NCI-H2029 treated with DMSO at 0.1 percent for 48 hours (cell line): ENCODE measurements around the gene DLG1.
"Not testable (repeated sequence)": the region's sequence is repeated elsewhere in the genome, so short reads cannot be mapped to it uniquely, and the experiment has no call there.

ENCODE experiments used
- DNase-seq: peaks from one replicate; lab custom pipeline; 2025; lab: John Stamatoyannopoulos, UW

The DLG1 gene

DNA sequence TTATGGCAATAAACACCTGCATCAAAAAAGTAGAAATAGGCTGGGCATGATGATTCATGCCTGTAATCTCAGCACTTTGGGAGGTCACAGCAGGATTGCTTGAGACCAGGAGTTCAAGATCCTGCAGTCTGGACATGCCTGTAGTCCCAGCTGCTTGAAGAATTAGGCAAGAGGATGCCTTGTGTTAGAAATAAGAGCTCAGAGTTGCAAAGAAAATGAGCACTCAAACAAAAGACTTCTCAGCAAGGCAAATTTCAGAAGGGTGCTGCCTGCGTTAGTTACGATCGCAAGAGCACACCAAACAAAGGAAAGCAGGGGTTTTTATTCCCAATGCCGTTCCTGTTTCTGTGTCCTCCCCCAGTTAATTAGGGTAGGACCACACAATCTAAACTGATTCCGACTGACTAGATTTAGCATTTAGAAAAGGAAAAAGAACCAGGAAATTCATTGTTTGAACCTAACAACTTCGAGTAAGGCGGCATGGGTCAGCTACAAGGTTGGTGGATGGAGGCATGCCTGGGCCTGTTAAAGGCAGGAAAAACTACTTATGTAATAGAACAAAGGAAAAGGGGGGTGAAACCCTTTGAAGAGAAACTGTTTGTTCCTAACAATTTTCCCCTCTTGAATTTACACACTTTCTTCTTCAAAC, 55.5 kb downstream of the DLG1 start:
- no peak for DNase-seq

DNA sequence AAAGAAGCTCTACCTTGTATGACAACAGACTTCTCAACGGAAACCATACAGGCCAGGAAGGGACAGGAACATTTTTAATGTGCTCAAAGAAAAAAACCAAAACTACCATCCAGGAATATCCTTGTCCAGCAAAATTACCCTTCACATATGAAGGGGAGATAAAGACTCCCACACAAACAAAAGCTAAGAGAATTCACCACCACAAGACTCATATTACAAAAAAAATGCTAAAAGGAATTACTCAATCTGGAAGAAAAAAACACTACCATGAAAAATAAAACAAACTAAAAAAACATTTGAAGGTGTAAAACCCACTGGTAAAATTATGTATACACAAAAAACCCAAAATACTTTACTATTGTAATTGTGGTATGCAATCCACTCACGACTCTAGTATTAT, 57.2 kb downstream of the DLG1 start:
- DNase-seq: no peak

DNA sequence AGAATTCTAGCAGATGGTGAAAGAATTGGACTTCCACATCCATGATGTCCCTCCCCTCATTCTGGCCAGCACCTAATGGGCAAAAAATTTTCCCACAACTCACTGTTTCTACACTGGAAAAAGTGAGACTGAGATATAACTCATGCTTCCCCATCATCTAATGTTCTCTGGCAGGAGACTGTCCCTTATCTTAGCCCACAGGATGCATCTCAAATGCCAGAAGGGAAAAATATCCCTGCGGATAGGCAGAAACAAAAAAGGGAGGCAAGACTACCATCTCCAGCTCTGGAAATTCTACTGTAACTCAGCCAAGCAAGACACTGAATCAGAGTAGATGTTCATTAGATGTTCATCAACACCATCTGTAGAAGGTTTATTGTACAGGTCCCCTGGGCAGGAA, 58.6 kb downstream of the DLG1 start:
- no peak for DNase-seq

DNA sequence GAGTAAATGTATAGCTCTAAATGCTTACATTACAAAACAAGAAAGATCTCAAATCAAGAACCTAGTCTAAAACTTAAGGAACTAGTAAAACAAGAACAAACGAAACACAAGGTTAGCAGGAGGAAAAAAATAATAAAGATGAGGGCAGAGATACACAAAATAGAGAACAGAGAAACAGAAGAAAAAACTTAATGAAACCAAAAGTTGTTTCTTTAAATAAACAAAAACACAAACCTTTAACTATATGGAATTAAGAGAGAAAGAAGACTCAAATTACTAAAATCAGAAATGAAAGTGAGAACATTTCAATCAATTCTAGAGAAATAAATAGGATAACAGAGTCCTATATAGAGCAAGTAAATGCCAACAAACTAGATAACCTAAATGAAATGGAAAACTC, 59.6 kb downstream of the DLG1 start:
- DNase-seq: no peak

DNA sequence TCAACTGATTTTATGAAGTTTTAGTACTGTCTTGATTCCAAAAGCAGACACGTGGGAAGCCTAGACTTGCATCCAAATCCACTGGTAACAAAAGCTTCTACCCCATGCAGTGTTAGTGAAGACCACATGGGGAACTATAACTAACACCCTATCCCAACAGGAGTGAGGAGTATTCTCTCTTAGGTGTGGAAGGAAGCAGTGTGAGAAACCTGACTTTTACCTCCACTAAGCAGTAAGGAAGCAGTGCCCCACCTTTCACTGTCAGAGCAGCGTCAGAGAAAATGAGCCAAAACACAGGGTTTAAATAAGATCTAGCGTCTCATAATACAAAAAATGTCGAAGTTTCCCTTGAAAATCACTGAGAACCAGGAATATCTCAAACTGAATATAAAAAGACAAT, 60.5 kb downstream of the DLG1 start:
- no peak for DNase-seq

DNA sequence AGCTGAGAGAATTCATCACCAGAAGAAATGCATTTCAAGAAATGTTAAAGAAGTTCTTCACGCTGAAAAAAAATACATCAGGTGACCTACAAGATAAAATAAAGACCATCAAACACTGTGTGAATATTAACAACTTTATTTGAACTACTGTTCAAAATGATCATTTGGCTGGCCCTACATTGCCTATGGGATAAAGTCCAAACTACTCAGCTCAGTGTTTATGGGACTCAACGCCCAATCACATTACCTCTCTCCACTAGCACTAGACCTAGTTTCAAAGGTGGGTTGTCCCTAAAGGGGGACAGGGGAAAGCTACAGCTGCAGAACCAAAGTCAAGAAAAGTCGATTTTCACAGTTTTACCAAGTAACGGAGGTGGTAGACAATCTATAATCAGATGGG, 62.0 kb downstream of the DLG1 start:
- no peak for DNase-seq

DNA sequence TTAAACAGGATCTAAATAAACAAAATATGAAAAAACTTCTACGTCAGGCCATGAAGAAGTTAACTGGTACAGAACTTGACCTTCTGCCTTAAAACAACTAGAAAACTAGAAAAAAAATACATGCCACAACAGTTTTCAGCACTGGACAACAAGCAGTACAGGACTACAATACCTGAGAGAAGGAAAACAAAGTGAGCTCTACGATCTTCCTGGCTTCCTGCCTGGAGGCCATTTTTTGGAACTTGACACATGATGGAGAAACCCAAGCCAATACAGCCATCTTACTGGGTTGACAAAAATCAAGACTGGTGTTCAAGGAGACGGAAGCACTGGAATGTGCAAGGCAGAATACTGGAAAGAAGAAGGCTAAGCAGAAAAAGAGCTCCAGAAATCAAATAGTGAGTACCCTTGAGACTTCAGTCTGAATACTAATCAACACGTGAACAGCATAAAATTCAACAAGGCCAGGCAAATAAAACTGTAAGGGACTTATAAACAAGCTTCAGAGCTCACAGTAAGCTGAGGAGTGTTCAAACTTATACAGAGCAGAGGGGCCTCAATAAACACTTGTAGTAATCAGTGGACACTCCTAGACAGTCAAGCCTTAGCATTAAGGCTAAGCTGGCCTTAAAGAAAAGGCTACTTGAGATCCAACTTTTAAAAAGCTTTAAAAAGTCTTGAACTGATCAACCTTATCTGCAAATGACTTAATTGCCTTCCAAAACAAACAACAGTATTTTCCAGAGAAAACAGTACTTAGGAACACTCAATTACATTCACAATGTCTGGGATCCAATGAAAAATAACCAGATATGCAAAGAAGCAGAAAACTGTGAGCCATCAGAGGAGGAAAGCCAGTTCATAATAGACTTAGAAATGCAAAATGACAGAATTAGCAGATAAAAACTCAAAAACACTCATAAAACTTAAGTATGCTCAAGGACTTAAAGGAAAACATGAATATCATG, 63.2 kb downstream of the DLG1 start:
- DNase-seq: peak; percentile 4

DNA sequence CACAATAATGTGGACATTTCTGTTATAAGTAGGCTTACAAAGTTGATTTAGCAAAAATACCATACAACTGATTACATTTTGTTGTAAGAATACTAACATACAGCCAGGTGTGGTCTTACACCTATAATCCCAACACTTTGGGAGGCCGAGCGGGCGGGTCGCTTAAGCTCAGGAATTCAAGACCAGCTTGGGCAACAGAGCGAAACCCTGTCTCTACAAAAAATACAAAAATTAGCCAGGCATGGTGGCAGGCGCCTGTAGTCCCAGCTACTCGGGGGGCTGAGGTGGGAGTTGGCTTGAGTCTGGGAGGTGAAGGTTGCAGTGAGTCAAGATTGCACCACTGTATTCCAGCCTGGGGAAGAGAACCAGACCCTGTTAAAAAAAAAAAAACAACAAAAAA, 67.1 kb downstream of the DLG1 start:
- no peak for DNase-seq

DNA sequence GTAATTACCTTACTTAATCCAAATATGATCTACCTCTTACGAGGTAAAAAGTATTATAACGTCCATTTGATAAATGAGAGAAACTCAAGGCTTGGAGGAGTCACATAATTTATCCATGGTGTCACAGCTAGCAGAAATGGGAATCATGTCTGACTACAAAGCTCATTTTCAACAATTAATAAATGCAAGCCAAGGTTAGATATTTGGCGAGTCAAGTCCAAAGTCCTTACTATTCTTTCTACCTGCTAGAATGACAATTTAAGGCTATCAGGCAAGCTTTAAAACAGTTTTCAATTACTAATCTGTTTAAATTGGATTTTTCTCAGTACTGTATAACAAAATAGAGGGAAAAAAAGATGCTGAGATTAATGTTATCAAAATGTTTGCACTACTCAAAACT, 68.6 kb downstream of the DLG1 start:
- DNase-seq: no peak

DNA sequence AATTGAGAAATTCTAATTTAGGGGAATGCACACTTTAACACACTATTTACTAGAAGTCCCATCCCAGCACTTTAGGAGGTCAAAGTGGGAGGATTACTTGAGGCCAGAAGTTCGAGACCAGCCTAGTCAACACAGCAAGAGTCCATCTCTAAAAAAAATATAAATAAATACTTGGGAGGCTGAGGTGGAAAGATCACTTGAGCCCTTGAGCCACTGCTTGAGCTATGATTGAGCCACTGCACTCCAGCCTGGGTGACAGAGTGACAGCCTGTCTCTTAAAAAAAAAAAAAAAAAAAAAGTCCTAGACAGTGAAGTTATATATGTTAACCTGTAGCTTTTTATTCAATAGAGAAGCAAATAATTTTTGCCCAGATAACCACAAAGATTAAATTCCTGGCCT, 69.2 kb downstream of the DLG1 start:
- no peak for DNase-seq

DNA sequence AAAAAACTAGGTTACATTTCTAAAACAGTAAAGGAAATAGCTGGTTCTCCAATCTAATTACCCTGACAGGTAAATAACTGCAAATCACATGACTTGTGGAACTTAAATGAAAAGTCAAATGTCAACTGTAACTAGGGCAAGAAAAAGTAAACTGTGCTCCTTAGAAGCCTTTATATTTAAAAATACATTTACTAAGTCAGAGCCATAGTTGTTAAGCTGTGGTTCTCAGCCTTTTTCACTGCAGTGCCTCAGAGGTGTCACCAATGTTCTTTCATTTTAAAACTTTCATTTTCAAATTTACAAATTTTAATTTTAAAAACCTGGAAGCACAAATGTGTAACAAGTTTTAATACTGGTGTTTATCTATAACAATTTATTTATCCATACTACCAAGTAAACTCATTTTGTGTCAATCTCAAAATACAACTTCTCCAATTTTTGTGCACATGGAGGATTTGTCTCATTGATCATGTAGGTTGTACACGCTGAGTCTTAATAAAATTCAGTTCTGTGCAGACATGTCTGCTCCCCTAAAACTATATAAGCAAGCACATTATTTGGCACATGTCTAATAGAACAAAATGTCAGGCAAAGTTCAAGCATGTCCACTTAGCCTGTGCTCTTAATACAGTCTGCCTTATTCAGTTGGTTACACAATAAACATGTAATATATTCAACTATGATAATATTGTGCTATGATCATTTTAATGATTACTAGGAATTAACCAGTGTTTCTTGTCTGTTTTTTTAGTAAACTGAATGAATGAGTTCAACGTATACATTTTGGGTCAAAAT, 70.4 kb downstream of the DLG1 start:
- DNase-seq: no peak

DNA sequence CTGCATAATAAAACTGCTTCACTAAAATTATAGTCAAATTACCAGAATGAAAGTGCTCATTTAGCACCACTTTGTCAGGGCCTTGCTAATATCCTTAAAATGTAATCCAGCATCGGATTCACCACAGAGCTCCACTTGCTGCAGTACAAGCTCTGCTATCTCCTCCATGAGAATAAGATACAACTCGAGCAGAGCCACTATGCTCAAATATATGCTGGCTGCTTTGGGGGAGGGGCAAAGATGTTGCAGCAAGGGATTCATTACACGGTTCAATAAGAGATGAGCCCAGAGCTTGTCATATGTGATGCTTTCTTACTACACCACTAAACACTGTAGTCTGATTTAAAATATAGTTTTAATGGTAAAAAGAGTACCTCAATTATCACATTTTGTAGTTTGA, 72.2 kb downstream of the DLG1 start:
- DNase-seq: no peak

DNA sequence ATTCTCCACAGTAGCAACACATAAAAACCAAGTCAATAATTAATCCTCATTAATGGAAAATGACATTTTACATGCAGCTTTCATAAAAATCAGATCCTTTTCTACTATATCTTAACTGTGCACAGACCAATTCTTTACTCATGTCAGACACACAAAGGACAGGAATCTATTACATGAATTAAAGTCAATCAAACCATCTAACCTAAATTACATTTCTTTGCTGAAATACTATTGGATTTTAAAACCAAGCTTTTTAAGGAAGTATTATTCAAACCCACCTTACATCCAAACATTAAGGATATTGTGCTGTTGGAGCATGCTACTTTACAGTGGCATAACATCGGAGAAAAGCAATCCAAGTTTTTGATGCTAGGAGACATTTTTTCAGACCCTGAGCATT, 72.8 kb downstream of the DLG1 start:
- DNase-seq: no peak

DNA sequence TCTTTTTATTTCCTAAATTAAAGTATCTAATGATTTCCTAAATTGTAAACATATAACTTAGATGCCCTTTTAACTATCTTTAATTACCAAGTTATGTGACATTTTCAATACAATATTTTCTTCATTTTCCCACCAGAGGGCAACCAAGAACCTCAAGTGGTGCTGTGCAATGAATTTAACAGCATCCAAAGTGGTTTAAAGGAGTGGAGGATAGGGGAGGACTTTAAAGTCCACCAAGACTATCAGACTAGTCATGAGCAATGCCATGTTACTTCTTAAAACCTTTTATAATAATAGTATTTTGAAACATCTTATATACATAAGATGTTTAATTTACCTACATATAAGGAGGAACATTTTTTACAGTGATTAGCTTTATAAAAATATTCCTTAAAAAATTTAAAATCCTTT, 74.4 kb downstream of the DLG1 start:
- DNase-seq: peak; percentile 61

DNA sequence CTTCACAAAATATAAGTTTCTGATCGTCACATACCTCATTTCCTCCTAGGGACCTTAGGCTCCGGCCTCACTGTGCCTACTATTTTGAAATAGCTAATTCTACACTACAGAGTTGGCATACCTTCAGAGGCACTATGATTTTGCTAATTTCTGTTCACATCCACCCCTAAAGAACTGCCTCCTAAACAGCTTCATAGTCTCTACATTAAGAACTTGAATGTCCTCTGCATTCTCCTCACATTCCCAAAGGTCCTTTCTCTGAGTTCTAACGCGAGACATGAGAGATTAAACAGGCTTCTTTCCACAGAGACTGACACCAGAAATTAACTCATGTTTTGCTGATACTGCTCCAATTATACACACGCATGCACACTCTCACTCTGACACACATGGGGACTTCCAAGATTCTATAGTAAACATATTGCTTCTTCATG, 75.5 kb downstream of the DLG1 start:
- DNase-seq: no peak

DNA sequence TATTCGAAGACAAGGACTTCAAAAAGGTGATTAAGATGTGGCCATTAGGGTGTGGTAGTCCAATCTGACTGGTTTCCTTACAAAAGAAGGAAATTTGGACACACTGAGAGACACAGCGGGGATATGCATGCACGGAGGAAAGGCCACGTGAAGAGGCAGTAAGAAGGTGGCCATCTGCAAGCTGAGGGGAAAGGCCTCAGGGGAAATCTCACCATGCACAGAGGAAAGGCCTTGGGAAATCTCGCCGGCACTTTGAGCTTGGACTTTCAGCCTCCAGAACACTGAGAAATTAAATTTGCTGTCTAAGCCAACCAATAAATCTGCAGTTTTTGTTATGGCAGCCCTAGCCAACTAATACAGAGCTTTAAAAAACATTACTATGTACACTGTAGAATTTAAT, 78.8 kb downstream of the DLG1 start:
- no peak for DNase-seq

DNA sequence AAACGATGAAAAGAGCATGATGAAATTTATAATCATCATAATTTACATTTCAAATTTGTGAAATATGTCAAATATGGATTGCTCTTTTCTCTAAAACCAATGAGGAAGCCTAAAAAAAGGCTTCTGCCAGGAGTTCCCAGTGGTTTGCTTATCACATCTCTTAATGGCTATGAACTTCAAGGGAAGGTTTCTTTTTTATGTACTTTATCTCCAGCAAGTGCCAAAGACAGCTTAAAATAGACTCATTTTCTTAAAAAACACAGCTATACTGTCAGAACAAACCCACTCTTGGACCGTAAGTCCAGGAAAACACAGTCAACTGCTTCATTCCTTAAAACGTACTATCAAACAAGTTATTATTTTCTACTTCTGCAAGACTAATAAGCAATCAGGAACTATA, 80.2 kb downstream of the DLG1 start:
- DNase-seq: no peak

DNA sequence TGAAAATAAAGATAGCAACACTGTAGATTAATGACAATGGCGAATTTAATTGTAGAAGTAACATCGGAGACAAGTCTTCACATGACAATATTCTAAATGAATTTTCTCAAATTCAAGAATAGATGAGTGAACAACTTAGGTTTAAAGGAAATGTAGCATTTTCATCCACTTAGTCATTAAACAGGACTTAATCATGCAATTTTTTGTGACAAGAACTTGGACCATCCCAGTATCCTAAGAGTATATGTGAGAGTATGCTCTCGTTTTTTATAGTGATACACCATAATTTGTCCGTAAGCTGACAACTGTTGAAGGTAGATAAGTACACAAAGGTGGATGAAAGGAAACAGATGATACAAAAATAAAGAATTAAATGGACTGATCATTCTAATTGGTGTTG, 81.5 kb downstream of the DLG1 start:
- DNase-seq: no peak

DNA sequence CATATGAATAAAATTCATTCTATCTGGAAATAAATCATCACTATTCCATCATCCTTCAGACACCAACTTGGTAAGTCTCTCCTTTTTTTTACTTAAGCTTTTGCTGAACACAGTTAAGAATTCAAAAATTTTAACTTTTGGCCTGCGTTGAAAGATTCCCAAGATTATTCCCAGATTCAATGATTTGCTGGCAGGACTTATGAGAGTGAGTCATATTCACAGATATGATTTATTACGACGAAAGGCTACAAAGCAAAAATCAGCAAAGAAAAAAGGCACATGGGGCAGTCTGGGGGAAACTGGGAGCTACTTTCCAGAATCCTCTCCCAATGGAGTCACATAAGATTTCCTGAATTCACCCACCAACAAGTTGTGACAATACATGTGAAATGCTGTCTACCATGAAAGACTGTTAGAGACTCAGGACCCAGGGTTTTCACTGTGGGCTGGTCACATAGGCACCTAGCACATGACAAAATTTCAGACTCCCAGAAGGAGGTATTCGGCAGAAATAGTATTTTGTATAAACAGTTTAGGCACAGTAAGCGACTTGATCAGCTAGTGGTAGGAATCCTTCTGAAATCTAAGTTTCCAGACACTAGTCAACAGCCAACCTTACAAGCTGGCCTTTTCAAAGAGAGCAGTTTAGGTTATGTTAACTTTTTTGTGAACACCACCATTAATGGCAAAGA, 82.1 kb downstream of the DLG1 start:
- DNase-seq: no peak

DNA sequence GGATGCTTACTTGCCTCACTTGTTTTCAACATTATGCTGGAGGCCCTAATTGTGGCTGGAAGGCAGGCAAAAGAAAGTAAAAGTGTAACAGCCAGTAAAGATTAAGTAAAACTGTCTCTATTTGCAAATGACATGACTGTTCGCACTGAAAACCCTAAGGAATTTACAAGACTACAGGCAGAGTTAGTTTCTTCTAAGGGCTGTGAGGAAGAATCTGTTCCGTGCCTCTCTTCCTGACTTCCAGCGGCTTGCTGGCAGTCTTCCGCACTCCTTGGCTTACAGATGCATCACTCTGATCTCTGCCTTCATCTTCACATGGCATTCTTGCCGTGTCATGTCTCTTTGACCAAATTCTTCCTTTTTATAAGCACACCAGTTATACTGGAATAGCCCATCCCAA, 86.1 kb downstream of the DLG1 start:
- DNase-seq: no peak

DNA sequence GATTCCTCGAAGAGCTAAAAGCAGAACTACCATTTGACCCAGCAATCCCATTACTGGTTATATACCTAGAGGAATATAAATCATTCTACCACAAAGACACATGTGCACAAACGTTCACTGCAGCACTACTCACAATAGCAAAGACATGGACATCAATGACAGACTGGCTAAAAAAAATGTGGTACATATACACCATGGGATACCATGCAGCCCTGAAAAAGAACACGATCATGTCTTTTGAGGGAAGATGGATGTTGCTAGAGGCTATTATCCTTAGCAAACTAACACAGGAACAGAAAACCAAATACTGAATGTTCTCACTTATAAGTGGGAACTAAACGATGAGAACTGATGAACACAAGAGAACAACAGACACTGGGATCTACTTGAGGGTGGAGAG, 86.7 kb downstream of the DLG1 start:
- DNase-seq: not testable (repeated sequence)
